Panc1 (cell line): Measurements from ENCODE around the gene DOCK8. TPM values are rescaled to one million over a fixed set of nuclear protein-coding genes. Genes with fewer than 3 reads are reported as not detected.

ENCODE experiments used
- ATAC-seq: fragments of 200-7000 bp; cut with Tn5 transposase; 2 replicates; pipeline ENCODE4 v1.9.1; 2020; ENCODE audit warnings: mild to moderate bottlenecking, moderate library complexity
- BruUV-seq: library from RNA; stranded (reverse); fragments of 400-500 nt; replicated peaks from 2 replicates; lab custom pipeline; 2021; lab: Mats Ljungman, UMichigan
- CTCF ChIA-PET: fragments of 300-600 bp; sonication (Branson Sonifier 250); formaldehyde crosslinking; loops from one replicate; lab custom pipeline; 2022; ENCODE audit warnings: antibody characterized with exemption; lab: Charles Lee
- POLR2A ChIA-PET: fragments of 300-600 bp; sonication (Branson Sonifier 250); formaldehyde crosslinking; loops from one replicate; lab custom pipeline; 2022; ENCODE audit warnings: antibody characterized with exemption; lab: Charles Lee
- DNase-seq: peaks from one replicate; pipeline ENCODE4 v3.0.0-alpha.2; 2010; ENCODE audit warnings: low read depth, low spot score
- H3K27ac ChIP-seq: 2 replicates; pipeline ENCODE4 v1.5.1; 2011; ENCODE audit warnings: mild to moderate bottlenecking, low read length, inconsistent platforms
- H3K27me3 ChIP-seq: fragments of 200-500 bp; sonication (Bioruptor generic); 2 replicates; pipeline ENCODE4 v1.6.0; 2014; ENCODE audit warnings: low read length, inconsistent platforms; ENCODE audit not compliant: control insufficient read depth, insufficient read depth
- H3K36me3 ChIP-seq: fragments of 200-500 bp; sonication (Bioruptor generic); 2 replicates; pipeline ENCODE4 v1.5.1; 2014; ENCODE audit warnings: inconsistent platforms, mild to moderate bottlenecking, low read length, moderate library complexity; ENCODE audit not compliant: control insufficient read depth, insufficient read depth
- H3K4me1 ChIP-seq: 2 replicates; pipeline ENCODE4 v1.5.1; 2011; ENCODE audit warnings: inconsistent platforms, mild to moderate bottlenecking, low read length, moderate library complexity; ENCODE audit not compliant: control insufficient read depth, insufficient read depth
- H3K4me3 ChIP-seq, 2 experiments: 2 replicates each; pipeline ENCODE4 v1.5.1; 2011 to 2012; ENCODE audit warnings: low read depth in 2 of 2, low read length in 2 of 2, mild to moderate bottlenecking in 2 of 2, inconsistent platforms in 1 of 2, moderate library complexity in 1 of 2
- H3K9me3 ChIP-seq: fragments of 200-500 bp; sonication (Bioruptor generic); 2 replicates; pipeline ENCODE4 v1.5.1; 2014; ENCODE audit warnings: low read depth, mild to moderate bottlenecking, inconsistent platforms, low read length, moderate library complexity; ENCODE audit not compliant: control insufficient read depth, insufficient read depth
- POLR2AphosphoS5 ChIP-seq: IDR thresholded peaks from 2 replicates; pipeline ENCODE4 v1.6.1; 2012; ENCODE audit warnings: mild to moderate bottlenecking, low read depth, low read length, moderate library complexity
- SIN3A ChIP-seq: IDR thresholded peaks from 2 replicates; pipeline ENCODE4 v1.6.1; 2012; ENCODE audit warnings: low read depth, mild to moderate bottlenecking, low read length, moderate library complexity, borderline replicate concordance; ENCODE audit not compliant: insufficient read depth
- TCF7L2 ChIP-seq: IDR thresholded peaks from 2 replicates; pipeline ENCODE4 v1.6.1; 2011; ENCODE audit warnings: mild to moderate bottlenecking, low read depth, low read length, inconsistent platforms
- in situ Hi-C: cut with HindIII; loops from 2 replicates; pipeline ENCODE4 v1.10.0; 2016; ENCODE audit warnings: low sequenced_read_pairs, low pct_unique_long_range_greater_than_20kb
- intact Hi-C: fragments of 100-400 bp; cut with micrococcal nuclease; formaldehyde crosslinking; loops from one replicate; pipeline ENCODE4 v1.10.0; 2022; ENCODE audit not compliant: unreplicated experiment
- total RNA-seq: library from RNA; stranded (reverse); gene quantifications from one replicate; pipeline ENCODE4 v1.2.1, GENCODE V29; 2021; ENCODE audit not compliant: unreplicated experiment
- TF ChIP-seq, protein P1 (sequence below): fragments of 450-650 bp; IDR thresholded peaks from 2 replicates; pipeline ENCODE4 v1.5.1; 2017; ENCODE audit warnings: mild to moderate bottlenecking
- TF ChIP-seq, protein P2 (sequence below), 2 experiments: IDR thresholded peaks; 2 replicates each; pipeline ENCODE4 v1.6.1; 2011 to 2012; ENCODE audit warnings: low read depth in 2 of 2, control low read depth in 1 of 2, low read length in 1 of 2, mild to moderate bottlenecking in 1 of 2, moderate library complexity in 1 of 2; ENCODE audit not compliant: insufficient read depth in 1 of 2

The DOCK8 gene
- total RNA-seq, 1 experiment from 2014 or later, result 1.4 TPM

DNA sequence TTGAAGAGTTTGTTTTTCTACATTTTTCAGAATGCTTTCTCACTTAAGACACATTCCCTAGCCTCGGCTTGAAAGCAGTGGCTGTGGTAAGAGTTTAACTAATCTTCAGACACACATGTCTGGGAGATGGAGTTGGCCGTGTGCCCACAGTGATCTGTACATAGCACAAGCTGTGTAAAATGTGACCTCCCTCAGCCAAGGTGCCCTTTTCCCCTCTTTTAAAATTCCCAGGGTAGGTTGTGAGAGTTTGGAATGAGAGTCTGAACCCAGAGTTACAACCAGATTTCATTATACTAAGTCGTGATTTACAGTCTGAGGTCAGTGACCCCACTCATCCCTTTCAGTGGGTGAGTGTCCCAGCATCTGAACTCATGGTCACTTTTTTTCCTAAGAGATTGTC lies 230.4 kb downstream of the DOCK8 start:
- DNase-seq (no peak), ATAC-seq (no peak)
- in situ Hi-C loops (no loop called here), intact Hi-C loops (no loop called here)
- ChIA-PET CTCF (no interaction called here), POLR2A (no interaction called here)
- Histone ChIP-seq H3K4me1 (no peaks in the 10 kb centered on the region), H3K27ac (no peak overlapping the region), H3K36me3 (no peaks in the 10 kb centered on the region), H3K27me3 (no peaks in the 10 kb centered on the region), H3K4me3 (no peak overlapping the region), H3K9me3 (no peaks in the 10 kb centered on the region)
- BruUV-seq, result no TSS peak
- TF ChIP-seq, protein P1, sequence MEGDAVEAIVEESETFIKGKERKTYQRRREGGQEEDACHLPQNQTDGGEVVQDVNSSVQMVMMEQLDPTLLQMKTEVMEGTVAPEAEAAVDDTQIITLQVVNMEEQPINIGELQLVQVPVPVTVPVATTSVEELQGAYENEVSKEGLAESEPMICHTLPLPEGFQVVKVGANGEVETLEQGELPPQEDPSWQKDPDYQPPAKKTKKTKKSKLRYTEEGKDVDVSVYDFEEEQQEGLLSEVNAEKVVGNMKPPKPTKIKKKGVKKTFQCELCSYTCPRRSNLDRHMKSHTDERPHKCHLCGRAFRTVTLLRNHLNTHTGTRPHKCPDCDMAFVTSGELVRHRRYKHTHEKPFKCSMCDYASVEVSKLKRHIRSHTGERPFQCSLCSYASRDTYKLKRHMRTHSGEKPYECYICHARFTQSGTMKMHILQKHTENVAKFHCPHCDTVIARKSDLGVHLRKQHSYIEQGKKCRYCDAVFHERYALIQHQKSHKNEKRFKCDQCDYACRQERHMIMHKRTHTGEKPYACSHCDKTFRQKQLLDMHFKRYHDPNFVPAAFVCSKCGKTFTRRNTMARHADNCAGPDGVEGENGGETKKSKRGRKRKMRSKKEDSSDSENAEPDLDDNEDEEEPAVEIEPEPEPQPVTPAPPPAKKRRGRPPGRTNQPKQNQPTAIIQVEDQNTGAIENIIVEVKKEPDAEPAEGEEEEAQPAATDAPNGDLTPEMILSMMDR, result no peak
- TF ChIP-seq, protein P2, sequence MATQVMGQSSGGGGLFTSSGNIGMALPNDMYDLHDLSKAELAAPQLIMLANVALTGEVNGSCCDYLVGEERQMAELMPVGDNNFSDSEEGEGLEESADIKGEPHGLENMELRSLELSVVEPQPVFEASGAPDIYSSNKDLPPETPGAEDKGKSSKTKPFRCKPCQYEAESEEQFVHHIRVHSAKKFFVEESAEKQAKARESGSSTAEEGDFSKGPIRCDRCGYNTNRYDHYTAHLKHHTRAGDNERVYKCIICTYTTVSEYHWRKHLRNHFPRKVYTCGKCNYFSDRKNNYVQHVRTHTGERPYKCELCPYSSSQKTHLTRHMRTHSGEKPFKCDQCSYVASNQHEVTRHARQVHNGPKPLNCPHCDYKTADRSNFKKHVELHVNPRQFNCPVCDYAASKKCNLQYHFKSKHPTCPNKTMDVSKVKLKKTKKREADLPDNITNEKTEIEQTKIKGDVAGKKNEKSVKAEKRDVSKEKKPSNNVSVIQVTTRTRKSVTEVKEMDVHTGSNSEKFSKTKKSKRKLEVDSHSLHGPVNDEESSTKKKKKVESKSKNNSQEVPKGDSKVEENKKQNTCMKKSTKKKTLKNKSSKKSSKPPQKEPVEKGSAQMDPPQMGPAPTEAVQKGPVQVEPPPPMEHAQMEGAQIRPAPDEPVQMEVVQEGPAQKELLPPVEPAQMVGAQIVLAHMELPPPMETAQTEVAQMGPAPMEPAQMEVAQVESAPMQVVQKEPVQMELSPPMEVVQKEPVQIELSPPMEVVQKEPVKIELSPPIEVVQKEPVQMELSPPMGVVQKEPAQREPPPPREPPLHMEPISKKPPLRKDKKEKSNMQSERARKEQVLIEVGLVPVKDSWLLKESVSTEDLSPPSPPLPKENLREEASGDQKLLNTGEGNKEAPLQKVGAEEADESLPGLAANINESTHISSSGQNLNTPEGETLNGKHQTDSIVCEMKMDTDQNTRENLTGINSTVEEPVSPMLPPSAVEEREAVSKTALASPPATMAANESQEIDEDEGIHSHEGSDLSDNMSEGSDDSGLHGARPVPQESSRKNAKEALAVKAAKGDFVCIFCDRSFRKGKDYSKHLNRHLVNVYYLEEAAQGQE (IDR thresholded peaks at IDR 0.05; ENCODE audit: insufficient read depth in 1 of 2, low read depth in 2 of 2, low read length in 1 of 2), result no peak

DNA sequence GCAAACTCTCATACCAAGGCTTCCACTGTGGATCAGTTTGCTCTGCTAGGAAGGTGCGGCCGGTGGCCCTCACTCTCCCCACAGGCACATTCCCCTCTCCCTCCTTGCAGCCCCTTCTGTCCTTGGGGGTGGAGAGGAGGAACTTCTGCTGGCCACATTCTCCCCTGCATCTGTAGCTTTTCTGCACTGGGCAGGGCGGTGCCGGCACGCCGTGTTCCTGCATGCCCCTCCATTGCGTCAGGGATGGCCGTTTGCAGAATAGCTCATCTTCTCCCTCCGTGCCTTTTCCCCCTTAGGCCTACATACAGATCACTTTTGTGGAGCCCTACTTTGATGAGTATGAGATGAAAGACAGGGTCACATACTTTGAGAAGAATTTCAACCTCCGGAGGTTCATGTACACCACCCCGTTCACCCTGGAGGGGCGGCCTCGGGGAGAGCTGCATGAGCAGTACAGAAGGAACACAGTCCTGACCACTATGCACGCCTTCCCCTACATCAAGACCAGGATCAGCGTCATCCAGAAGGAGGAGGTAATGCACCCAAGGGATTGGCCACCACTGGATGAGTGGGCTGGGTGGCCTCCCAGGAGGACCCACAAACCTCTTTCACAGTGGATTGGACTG lies 231.5 kb downstream of the DOCK8 start:
- CTCF ChIA-PET, result no interaction called here
- intact Hi-C loops, result no loop called here
- no peaks in the 10 kb centered on the region for H3K9me3 ChIP-seq
- no peaks in the 10 kb centered on the region for H3K36me3 ChIP-seq
- DNase-seq (no peak), ATAC-seq (no peak)
- TF ChIP-seq, protein P1, result no peak
- TF ChIP-seq, protein P2 (IDR thresholded peaks at IDR 0.05; ENCODE audit: insufficient read depth in 1 of 2, low read depth in 2 of 2, low read length in 1 of 2), result no peak
- no peak for TF ChIP-seq SIN3A
- no peak for TF ChIP-seq TCF7L2
- TF ChIP-seq POLR2AphosphoS5, result no peak
- no TSS peak for BruUV-seq
- no peaks in the 10 kb centered on the region for H3K27me3 ChIP-seq
- POLR2A ChIA-PET, result no interaction called here
- H3K4me3 ChIP-seq, result no peak overlapping the region
- H3K27ac ChIP-seq, result no peak overlapping the region
- H3K4me1 ChIP-seq, result no peaks in the 10 kb centered on the region
- in situ Hi-C loops, result no loop called here
